ENCODE measurements around the gene STK24. TPM values are rescaled to one million over a fixed set of nuclear protein-coding genes. Genes with fewer than 3 reads are reported as not detected.
"Not testable (repeated sequence)": the region's sequence is repeated elsewhere in the genome, so short reads cannot be mapped to it uniquely, and the experiment has no call there.

Gene STK24
- total RNA-seq, 3 donors from 2014 or later: 190 to 210 (median 204) TPM

- no peak for ATAC-seq
- no peak for DNase-seq
- no peaks in the 10 kb centered on the region for H3K9me3 ChIP-seq
- intact Hi-C loops (cut with DNase I, micrococcal nuclease): loop anchor here in 1 of 2 donors (10.0 kb wide), 1 partner anchor 130 kb away; no protein-coding TSS in a partner anchor
- peak overlapping the region; percentile 94 for H3K4me3 ChIP-seq
- peaks cover 53% of the 10 kb centered on the region for H3K4me1 ChIP-seq (ENCODE audit: low read depth)
- no peak for TF ChIP-seq CTCF (IDR thresholded peaks at IDR 0.05)
- no peaks in the 10 kb centered on the region for H3K36me3 ChIP-seq (ENCODE audit: low read depth)
Measured at GRCh38 chr13:98575009-98575903, 1.7 kb downstream of the STK24 start.

GRCh38 chr13:98571955-98572662 is 4.8 kb downstream of the STK24 start:
- Histone ChIP-seq H3K9me3 (no peaks in the 10 kb centered on the region), H3K4me1 (ENCODE audit: low read depth) (peaks cover 69% of the 10 kb centered on the region), H3K36me3 (ENCODE audit: low read depth) (no peaks in the 10 kb centered on the region), H3K4me3 (no peak overlapping the region)
- TF ChIP-seq CTCF (IDR thresholded peaks at IDR 0.05): no peak
- DNase-seq (peak; percentile 55 to 69 (median 59)), ATAC-seq (peak; percentile 56)
- intact Hi-C loops (cut with DNase I, micrococcal nuclease): loop anchor here in 1 of 2 donors (10.0 kb wide), 1 partner anchor 127 kb away; no protein-coding TSS in a partner anchor

GRCh38 chr13:98570929-98571372 is 6.0 kb downstream of the STK24 start:
- peak in 2 of 3 donors; percentile 55 to 61 for DNase-seq
- Histone ChIP-seq H3K36me3 (ENCODE audit: low read depth) (no peaks in the 10 kb centered on the region), H3K4me1 (ENCODE audit: low read depth) (peaks cover 79% of the 10 kb centered on the region), H3K4me3 (no peak overlapping the region), H3K9me3 (no peaks in the 10 kb centered on the region)
- intact Hi-C loops (cut with DNase I, micrococcal nuclease): loop anchor here in 1 of 2 donors (10.0 kb wide), 1 partner anchor 126 kb away; no protein-coding TSS in a partner anchor
- ATAC-seq: peak; percentile 41
- no peak for TF ChIP-seq CTCF (IDR thresholded peaks at IDR 0.05)

GRCh38 chr13:98569494-98570367 is 7.2 kb downstream of the STK24 start:
- H3K4me1 ChIP-seq (ENCODE audit: low read depth): peaks cover 91% of the 10 kb centered on the region
- peak in 2 of 3 donors; percentile 61 to 63 for DNase-seq
- not testable (repeated sequence) for H3K9me3 ChIP-seq; H3K4me3 ChIP-seq; H3K36me3 ChIP-seq (ENCODE audit: low read depth)
- intact Hi-C loops (cut with DNase I, micrococcal nuclease): loop anchor here in 1 of 2 donors (10.0 kb wide), 1 partner anchor 125 kb away; no protein-coding TSS in a partner anchor
- peak; percentile 71 for ATAC-seq

- H3K4me3 ChIP-seq: no peak overlapping the region
- intact Hi-C loops (cut with DNase I, micrococcal nuclease): no loop called here
- no peak for ATAC-seq
- no peaks in the 10 kb centered on the region for H3K36me3 ChIP-seq (ENCODE audit: low read depth)
- no peak for TF ChIP-seq CTCF (IDR thresholded peaks at IDR 0.05)
- H3K9me3 ChIP-seq: no peaks in the 10 kb centered on the region
- H3K4me1 ChIP-seq (ENCODE audit: low read depth): peaks cover 89% of the 10 kb centered on the region
- DNase-seq: no peak
Measured at GRCh38 chr13:98568918-98569317, 8.0 kb downstream of the STK24 start.
